ENCODE data around the gene SMIM13. TPM values are rescaled to one million over a fixed set of nuclear protein-coding genes. Genes with fewer than 3 reads are reported as not detected.

SMIM13 gene
- total RNA-seq, 2 experiments from 2014 or later, result 13.9 to 19.0 TPM

Small RNA genes within 50 kb of the gene (small RNA-seq; reads per million reads assigned to genes)
- not detected for gene AL136139.1

Other genes starting within 250 kb of the SMIM13 start
- not detected in 2 replicates for gene GCM2, start 211.8 kb upstream of the SMIM13 start, total RNA-seq (2014; rRNA removed; shearing (Covaris generic))
- not detected in 2 replicates for gene GCM2, start 211.8 kb upstream of the SMIM13 start, total RNA-seq (2022)
- 0.15 and 1.4 TPM in 2 replicates for gene SYCP2L, start 206.8 kb upstream of the SMIM13 start, total RNA-seq (2014; rRNA removed; shearing (Covaris generic))
- 1.3 and 2.0 TPM in 2 replicates for gene SYCP2L, start 206.8 kb upstream of the SMIM13 start, total RNA-seq (2022)
- not detected in 2 replicates for gene ELOVL2, start 49.5 kb upstream of the SMIM13 start, total RNA-seq (2014; rRNA removed; shearing (Covaris generic))
- not detected in 2 replicates for gene ELOVL2, start 49.5 kb upstream of the SMIM13 start, total RNA-seq (2022)
- gene ERVFRD-1, start 17.9 kb downstream of the SMIM13 start, total RNA-seq (2014; rRNA removed; shearing (Covaris generic)), result not detected in 2 replicates
- not detected in 2 replicates for gene ERVFRD-1, start 17.9 kb downstream of the SMIM13 start, total RNA-seq (2022)
- 7.4 and 13.0 TPM in 2 replicates for gene NEDD9, start 138.8 kb downstream of the SMIM13 start, total RNA-seq (2014; rRNA removed; shearing (Covaris generic))
- 37.4 and 41.6 TPM in 2 replicates for gene NEDD9, start 138.8 kb downstream of the SMIM13 start, total RNA-seq (2022)

All from OCI-LY7 (cell line).